Lower leg skin (tissue), 3 donors: ENCODE data around the gene TMED10.

Experiments
- CTCF ChIP-seq, 3 donors: fragments of 450-650 bp; IDR thresholded peaks; one replicate each; pipeline ENCODE4 v1.5.1; 2016; ENCODE audit warnings: antibody characterized with exemption in 3 of 3, mild to moderate bottlenecking in 3 of 3, moderate library complexity in 2 of 3
- POLR2A ChIP-seq, 2 donors: fragments of 450-650 bp; IDR thresholded peaks; one replicate each; pipeline ENCODE4 v1.6.1; 2016 to 2017; ENCODE audit warnings: antibody characterized with exemption in 2 of 2, mild to moderate bottlenecking in 1 of 2, moderate library complexity in 1 of 2

- TF ChIP-seq CTCF (IDR thresholded peaks at IDR 0.05) (no peak), POLR2A (IDR thresholded peaks at IDR 0.05) (no peak)
These were observed 703 bp downstream of the TMED10 start for GRCh38 chr14:75175677-75176141.
